GM18517 (cell line): ENCODE measurements around the gene GATAD2B.
"Not testable (repeated sequence)": the region's sequence is repeated elsewhere in the genome, so short reads cannot be mapped to it uniquely, and the experiment has no call there.

Experiments used
- ATAC-seq: cut with Tn5 transposase; IDR thresholded peaks from one replicate; pipeline ENCODE4 v1.9.1; 2021; ENCODE audit warnings: mild to moderate bottlenecking, moderate library complexity; ENCODE audit not compliant: unreplicated experiment

The GATAD2B gene

DNA sequence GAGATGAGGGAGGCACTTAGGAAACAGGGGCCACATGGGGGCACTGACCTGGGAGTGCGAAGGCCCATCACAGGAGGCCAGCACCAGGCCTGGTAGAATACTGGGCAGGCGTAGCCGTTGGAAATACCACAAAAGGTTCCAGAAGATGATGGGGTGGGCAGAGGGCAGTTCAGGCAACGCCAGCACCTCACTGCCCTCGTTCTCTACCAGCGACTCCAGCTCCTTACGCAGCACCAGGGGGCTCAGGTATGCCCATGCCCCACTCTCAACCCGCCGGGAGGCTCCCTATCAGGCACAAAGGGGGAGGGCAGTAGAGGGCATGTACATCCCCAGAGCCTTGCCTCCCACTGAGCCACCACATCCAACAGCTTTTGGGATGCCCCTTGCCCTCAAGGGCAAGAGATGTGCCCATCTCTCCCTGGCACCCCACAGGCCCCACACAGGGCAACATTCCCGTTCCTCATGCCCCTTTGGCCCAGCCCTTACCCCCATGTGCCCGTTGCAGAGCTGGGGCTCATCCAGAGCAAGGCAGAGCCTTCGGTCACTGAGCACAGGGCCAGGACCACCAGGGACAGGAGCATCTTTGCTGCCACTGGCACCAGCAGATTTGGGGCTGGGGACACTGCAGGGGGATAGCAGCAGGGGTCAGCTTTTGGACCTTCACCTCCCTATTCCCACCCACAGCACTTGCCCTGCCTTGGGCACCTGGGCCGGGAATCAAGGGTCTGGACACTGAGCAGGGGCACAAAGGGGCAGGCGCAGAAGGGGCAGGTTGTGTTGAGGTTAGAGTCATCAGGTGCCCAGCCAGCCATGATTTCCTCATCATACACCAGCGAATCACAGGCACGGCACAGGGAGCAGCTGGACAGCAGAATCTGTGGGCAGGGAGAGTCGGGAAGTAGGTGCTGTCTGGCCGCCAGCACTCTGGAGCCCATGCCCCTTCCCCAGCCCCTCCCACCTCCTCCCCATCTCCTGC lies 9.7 kb upstream of the GATAD2B start:
- no peak for ATAC-seq

DNA sequence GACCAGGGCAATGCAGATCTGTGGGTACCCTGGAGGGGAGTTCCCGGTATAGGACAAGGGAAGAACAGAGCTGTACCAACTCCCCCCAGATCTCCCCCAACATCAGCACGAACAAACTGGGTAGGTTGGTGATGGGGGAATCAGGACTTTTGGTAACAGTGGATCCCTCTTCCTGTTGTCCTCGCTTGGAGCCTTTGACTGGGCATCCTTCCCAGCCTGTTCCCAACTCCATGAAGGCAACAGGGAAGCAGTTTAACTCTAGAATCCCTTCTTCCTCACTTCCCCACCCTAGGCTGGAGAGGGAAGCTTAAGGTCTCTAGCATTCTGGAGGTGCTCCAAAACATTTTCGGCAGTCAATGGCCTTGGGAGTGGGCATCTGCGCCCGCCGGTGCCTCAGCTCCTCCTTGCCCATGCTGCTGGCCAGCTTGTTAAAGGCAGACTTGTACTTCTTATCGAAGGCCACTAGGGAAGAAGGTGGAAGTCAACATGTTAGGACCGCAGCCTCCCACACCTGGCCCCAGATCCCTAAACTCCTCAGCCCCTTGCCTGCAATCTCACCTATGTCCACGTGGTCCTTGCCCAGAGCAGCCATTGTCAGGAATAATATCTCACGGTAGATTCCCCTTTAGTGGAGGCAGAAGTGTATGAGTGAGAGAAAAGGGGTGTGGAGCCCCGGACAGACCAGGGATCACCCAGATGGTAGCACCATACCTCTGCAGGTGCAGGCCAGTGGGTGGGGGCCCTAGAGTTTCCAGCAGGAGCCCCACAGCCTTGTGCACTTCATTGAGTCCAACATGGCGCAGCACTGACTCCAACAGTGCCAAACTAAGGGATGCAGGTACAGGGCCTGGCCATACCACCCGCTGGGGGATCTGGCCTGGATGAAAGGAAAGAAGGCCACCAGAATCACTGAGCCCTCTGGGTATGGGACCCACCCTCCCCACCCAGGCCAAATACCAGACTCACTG lies 7.5 kb upstream of the GATAD2B start:
- ATAC-seq = no peak

DNA sequence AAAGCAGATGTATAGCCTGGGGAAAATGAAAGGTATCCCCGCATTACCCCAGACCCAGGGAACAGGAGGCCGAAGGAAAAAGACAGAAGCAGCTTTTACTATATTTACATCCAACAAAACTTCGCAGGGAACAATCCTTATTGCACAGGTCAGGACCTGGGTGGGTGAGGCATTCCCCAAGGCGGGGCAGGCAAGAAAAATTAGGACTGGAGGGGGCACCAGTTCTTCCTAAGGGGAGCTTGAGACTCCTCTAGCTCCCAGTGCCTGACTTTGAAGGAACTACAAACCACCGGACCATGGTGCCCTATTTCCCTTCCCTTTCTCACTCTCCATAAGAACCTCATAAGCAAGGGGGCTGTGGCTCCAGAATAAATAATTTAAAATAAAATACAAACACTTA lies 6.7 kb upstream of the GATAD2B start:
- no peak for ATAC-seq

DNA sequence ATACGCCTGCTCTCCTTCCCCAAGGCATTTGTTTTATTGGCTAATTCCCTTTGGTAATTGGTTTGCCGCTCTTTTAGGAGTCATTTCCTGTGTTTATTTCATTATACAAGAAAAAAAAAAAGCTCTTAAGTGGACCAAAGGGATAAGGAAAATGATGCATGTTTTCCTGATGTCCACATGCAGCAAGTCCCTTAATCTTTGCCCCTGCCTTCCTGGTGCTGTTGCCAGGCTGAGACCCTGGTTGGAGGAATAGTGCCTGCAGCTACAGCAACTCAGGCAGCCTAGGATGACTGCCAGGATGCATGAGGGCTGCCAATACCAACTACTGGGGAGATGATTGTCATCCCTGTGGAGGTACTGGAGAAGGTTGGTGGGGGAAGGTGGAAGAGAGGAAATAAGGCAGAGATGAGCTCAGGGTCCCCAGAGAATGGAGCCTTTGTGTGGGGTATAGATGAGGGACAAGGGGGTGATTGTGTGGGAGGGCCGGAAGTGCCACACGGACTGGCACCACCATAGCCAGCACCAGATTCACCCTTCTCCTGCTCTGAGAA lies 6.1 kb upstream of the GATAD2B start:
- no peak for ATAC-seq

DNA sequence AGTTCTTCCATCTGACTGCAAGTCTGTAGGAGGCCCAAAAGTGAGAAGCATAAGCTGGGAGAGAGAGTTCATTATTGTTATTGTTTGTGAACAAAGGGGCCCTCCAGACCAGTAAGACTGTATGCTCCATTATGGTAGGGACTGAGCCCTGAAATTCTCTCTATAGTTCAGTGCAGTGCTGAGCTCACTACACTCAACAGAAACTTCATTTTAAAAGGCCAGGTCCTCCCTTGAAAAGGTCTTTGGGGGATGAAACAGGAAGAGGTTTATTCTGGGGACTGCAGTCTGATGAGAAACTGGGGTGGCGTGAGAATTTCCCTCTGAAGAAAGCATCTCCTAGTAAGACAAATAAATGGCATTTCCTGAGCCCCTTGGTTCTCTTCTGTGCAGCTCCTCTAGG lies 5.5 kb upstream of the GATAD2B start:
- ATAC-seq = no peak

DNA sequence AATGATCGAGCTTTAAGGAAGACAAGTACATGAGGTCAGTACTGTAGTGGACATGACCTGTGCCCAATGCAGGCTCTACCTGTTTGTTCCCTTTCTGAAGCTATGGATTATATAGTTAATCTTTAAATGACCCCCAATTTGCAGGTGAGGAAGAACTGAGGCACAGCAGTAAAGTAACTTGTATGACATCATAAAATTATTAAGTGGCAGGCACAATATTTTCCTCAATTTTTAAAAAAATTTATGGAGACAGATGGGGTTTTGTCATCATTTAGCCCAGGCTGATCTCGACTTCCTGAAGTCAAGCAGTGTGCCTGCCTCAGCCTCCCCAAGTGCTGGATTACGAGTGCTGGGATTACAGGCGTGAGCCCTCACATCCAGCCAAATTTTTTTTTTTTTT lies 3.6 kb upstream of the GATAD2B start:
- no peak for ATAC-seq

DNA sequence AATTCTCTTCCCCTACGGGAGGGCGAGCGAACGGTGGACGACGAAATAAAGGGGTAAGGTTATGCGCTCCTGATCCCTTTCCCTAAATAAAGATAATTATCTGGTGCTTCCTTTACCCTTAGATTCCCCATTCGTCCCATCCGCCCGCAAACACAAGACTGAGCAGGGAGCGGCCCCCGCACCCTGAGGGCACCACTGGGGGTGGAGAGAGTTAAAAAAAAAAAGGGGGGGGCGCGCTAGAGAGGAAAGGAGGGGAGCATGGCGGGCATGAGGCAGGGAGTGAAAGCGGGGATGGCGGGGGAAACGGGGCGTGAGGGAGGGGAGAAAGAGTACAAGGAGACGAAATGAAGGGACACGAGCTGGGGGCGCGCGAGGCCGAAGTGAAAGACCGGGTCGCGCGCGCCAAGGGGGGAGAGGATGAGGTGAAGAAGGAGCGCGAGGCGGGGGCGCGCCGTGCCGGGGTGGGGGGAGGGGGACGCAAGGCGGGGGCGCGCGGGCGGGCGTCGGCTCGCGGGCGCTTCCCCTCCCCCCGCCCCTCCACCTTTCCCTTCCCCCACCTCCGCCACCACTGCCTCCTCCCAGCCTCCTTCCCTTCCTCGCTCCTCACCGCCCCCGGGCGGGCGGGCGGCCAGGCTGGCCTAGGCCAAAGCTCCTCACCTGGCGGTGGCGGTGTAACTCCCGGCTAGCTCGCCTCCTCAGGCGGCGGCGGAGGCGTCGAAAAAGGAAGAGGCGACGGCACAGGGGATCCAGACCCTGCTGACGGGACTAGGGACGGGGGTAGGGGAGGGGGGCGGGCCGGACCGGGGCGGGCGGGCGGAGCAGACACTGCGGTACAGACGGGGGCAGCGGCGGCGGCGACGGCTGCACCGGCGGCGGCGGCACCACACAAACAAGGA lies 448 bp downstream of the GATAD2B start:
- peak; percentile 13 for ATAC-seq

DNA sequence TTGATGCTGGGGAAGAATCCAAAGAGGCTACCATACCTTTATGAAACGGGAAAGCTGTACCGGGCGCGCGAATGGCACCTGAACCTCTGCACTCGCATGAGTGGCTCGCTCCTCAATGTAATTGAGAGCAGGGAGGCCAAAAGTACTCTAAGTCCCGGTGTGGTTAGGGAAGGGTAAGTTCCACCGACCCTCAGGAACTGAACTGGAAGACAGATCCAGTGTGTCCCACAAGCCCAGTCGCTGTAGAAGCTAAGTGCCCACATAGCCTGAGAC lies 1.0 kb downstream of the GATAD2B start:
- ATAC-seq = no peak

DNA sequence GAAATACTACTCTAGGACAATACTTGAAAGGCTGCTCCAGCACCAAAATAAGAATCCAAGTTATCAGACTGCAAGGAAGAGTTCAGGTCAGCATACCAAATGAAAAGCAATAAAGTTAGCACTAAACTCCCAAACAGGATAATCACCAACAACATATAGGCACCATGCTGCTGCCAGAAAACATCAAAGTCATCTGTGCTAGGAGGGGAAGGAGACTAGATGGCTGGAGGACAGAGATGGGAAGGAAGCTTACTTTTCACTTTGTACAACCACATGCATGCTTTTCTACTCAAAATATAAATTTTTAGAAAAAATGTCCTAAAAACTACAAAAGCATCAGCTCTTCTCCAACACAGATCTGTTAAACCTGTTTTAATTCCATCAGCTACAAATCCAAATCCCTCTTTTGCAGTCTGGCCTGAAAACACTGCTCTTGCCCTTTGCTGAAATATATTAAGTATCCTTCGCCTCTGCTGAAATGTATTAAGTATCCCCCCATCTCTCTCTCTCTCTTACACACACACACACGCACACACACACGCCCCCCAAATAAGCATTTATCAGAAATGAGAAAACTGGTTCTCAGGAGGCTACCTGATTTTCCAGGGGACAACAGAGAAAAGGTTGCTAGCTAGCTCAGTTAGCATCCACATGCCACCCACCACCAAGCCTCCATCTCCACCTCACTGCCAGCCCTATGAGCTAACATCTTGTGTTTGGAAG lies 1.5 kb downstream of the GATAD2B start:
- ATAC-seq = no peak

DNA sequence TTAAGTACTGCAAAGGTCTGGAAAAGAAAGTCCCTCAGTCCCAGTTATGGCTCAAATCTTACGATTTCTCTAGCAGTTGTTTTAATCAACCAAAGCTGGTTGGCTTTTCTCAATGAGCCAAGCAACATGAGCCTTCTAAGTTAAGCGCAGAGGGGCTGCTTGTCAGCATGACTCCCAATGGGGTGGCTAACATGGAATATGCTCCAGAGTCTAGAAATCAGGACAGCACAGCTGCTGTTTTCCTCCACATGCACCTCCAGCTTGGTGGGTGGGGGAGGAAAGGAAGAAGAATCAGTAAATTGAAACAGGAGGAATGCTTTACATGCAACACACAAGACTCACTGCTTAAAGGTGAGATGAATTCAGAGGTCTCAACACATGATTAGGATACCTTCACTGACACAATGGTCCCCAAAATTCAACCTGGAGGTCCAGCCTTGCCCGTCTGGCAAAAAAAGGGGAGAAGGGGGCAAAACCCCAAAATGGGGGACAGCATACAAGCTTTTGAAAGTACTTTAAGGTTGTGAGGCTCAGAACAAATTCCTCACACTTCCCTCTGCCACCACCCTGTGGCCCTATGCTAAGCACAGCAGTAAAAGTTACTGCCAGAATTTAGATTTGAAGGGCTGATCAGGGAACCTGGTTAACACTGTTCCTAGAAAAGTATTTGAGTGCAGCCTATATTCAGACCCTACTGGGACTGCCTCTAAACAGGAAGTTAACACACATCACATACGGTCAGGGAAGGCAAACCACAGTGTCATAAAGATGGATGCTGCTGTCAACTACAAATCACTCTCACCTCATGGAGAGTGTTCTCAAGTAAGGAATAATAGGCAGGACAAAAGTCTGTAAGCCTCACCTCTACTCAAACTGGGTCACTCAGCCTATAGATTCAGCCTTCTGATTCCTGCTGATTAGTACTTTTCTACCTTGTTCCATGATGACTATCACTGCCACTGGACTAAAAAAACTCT lies 2.6 kb downstream of the GATAD2B start:
- no peak for ATAC-seq

DNA sequence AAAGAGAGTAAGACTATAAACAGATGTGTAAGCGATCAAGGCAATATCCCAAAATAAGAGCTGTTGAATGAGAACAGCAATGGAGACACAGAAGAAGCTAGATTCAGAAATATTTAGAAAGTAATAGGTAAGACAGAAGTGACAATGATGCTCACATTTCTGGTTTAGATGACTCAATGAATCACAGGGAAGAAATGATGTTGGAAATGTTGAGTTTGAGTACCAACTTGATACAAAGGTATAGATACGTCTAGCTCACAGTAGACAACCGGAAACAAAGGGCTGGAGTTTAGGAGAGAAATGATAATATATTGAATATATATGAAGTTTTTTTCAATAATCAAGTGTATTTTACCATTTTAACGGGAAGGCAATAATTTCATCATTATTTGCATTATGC lies 6.5 kb downstream of the GATAD2B start:
- ATAC-seq = no peak

DNA sequence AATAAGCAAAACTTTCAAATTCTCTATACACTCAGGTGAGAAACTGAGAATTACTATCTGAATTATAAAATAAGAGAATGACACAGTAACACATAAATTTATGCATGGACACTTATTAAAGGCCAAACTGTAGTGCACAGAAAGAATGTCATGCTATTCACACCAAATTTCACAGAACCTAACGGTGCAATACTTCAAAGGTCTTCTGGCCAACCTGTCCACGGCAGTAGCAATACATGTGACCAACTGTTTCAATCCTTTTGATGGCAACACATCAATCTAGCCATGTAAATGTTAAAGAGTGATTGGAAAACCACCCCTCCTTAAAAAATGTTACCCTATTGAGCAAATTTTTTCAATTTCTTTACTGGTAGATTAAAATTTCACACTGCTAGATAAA lies 10.4 kb downstream of the GATAD2B start:
- ATAC-seq = no peak

DNA sequence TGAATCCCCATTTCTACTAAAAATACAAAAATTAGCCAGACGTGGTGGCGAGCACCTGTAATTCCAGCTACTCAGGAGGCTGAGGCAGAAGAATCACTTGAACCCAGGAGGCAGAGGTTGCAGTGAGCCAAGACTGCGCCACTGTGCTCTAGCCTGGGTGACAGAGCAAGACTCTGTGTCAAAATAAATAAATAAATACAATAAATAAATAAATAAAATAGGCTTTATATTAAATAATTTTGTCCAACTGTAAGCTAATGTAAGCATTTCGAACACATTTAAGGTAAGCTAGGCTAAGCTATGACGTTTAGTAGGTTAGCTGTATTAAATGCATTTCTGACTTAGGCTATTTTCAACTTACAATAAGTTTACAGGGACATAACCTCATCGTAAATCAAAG lies 12.2 kb downstream of the GATAD2B start:
- not testable (repeated sequence) for ATAC-seq

DNA sequence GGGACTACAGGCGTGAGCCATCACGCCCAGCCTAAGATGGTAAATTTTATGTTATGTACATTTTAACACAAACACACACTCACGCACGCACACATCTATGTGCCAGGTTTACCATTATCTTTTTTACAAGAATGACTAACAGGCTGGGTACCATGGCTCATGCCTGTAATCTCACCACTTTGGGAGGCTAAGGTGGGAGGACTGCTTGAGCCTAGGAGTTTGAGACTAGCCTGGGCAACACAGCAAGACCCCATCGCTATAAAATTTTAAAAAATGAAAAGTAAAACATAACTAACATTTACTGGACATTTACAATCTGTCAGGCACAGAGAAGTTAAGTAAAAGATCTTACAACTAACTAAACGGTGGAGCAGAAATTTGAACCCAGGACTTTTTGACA lies 14.7 kb downstream of the GATAD2B start:
- ATAC-seq = no peak

DNA sequence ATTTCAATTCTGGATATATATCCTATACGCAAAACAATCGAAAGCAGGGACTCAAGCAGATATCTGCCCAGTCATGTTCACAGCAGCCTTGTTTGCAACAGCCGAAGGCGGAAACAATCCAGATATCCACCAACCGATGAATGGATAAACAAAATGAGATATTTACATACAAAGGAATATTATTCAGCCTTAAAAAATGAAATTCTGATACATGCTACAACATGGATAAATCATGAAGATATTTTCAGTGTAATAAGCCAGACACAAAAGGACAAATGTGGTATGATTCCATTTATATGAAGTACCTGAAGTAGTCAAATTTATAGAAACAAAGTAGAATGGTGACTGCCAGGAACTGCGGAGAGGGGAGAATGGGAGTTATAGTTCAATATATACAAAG lies 15.6 kb downstream of the GATAD2B start:
- no peak for ATAC-seq

DNA sequence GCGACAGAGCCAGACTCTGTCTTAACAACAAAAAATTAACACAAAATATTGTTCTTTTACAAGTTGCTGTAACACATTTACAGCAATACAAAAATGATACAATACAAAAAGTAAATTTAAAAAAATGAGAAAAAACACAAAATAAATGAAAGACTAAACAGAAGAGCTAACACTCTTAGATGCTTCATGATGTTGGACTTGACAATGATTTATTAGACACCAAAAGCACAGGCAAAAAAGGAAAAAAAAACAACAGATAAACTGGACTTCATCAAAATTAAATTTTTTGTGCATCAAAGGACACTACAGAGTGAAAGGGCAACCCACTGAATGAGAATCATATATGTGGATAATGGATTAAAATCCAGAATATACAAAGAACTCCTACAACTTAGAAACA lies 16.4 kb downstream of the GATAD2B start:
- no peak for ATAC-seq

DNA sequence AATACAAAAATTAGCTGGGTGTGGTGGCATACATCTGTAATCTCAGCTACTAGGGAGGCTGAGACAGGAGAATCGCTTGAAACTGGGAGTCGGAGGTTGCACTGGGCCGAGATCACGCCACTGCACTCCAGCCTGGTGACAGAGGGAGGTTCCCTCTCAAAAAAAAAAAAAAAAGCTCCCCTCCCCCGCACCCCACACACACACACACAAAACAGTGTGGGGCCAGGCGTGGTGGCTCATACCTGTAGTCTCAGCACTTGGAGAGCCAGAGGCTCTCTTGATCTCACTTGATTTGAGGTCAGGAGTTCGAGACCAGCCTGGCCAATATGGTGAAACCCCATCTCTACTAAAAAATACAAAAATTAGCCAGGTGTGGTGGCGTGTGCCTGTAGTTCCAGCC lies 16.9 kb downstream of the GATAD2B start:
- not testable (repeated sequence) for ATAC-seq

DNA sequence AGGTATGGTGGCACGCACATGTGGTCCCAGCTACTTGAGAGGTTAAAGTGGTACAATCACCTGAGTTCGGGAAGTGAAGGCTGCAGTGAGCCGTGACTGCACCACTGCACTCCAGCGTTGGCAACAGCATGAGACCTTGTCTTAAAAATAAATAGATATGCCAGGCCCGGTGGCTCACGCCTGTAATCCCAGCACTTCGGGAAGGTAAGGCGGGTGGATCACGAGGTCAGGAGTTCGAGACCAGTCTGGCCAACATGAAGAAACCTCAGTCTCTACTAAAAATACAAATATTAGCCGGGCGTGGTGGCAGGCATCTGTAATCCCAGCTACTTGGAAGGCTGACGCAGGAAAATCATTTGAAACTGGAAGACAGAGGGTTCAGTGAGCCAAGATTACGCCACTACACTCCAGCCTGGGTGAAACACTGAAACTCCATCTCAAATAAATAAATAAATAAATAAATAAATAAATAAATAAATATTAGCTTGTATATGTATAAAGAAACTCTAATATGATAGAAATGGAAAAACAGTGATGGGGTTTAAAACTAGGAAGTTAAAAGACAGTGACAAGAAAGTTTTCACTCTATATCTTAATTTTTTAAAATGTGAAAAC lies 18.8 kb downstream of the GATAD2B start:
- ATAC-seq = no peak
